ENCODE results near the gene SIAE. TPM values are rescaled to one million over a fixed set of nuclear protein-coding genes. Genes with fewer than 3 reads are reported as not detected.

SIAE gene
- total RNA-seq, 1 donor from 2014 or later: 9.6 TPM

DNA sequence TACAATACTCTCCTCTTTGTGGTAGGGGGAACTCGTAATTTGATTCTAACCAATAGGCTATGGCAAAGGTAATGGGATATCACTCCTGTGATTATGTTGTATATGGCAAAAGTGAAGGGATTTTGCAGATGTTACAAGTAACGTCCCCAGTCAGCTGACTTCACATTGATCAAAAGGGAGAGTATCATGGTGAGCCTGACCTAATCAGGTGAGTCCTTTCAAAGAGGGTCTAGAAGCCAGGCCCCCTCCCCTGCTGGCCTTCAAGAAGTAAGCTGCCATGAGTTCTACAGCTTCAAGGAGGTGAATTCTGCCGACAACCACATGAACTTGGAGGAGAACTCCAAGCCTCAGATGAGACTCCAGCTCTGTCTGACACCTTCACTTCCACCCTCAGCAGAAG, 30.9 kb downstream of the SIAE start:
- Mint-ChIP-seq H3K4me3 (ENCODE audit: unreplicated experiment) (no peak overlapping the region), H3K9me3 (ENCODE audit: low read depth) (no peaks in the 10 kb centered on the region), H3K36me3 (ENCODE audit: low read depth) (no peaks in the 10 kb centered on the region), H3K27ac (ENCODE audit: unreplicated experiment) (peak overlapping the region; percentile 99), H3K4me1 (ENCODE audit: low read depth) (peaks cover 22% of the 10 kb centered on the region), H3K27me3 (ENCODE audit: low read depth) (no peaks in the 10 kb centered on the region)
- no peak for DNase-seq (ENCODE audit: low spot score)
- TF ChIP-seq, protein P1, sequence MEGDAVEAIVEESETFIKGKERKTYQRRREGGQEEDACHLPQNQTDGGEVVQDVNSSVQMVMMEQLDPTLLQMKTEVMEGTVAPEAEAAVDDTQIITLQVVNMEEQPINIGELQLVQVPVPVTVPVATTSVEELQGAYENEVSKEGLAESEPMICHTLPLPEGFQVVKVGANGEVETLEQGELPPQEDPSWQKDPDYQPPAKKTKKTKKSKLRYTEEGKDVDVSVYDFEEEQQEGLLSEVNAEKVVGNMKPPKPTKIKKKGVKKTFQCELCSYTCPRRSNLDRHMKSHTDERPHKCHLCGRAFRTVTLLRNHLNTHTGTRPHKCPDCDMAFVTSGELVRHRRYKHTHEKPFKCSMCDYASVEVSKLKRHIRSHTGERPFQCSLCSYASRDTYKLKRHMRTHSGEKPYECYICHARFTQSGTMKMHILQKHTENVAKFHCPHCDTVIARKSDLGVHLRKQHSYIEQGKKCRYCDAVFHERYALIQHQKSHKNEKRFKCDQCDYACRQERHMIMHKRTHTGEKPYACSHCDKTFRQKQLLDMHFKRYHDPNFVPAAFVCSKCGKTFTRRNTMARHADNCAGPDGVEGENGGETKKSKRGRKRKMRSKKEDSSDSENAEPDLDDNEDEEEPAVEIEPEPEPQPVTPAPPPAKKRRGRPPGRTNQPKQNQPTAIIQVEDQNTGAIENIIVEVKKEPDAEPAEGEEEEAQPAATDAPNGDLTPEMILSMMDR (IDR thresholded peaks at IDR 0.05): no peak

DNA sequence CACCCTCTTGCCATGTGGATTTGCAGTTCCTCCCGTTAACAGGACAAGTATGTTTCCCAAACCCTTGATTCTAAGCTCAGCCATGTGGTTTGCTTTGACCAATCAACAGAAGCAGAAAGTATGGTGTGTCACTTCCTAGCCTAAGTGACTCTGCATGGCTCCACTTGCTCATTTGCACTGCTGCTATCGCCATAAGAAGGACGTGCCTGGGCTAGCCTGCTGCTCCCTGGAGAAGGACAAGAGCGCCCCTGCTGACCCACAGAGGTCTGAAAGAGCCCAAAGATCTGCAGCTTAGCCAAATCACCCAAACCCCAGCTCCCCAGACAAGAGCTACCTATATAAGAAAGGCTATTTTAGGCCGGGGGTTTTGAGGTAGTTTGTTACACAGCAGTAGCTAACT, 32.9 kb downstream of the SIAE start:
- Mint-ChIP-seq H3K27me3 (ENCODE audit: low read depth) (no peaks in the 10 kb centered on the region), H3K36me3 (ENCODE audit: low read depth) (peaks cover 11% of the 10 kb centered on the region), H3K4me1 (ENCODE audit: low read depth) (peaks cover 22% of the 10 kb centered on the region), H3K4me3 (ENCODE audit: unreplicated experiment) (no peak overlapping the region), H3K27ac (ENCODE audit: unreplicated experiment) (no peak overlapping the region), H3K9me3 (ENCODE audit: low read depth) (no peaks in the 10 kb centered on the region)
- TF ChIP-seq, protein P1 (IDR thresholded peaks at IDR 0.05): no peak
- no peak for DNase-seq (ENCODE audit: low spot score)

DNA sequence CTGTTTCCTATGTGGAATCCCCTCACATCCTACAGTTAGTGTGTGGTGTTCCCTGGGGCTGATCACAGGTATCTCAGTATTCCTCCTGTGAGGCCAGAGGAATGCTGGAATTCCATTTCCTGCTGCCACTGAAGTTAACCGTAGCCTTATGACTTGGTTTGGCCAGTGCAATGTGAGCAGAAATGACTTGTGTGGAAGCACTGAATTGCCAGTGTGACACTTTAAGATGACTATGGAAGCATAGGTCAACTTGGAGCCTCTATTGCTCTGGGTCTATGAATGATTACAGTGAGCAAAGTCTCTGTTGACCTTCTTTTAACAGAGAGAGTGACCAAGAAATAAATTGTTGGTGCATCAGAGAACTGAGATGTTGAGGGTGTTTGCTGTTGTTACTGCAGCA, 34.4 kb downstream of the SIAE start:
- DNase-seq (ENCODE audit: low spot score): no peak
- Mint-ChIP-seq H3K4me1 (ENCODE audit: low read depth) (peaks cover 14% of the 10 kb centered on the region), H3K27me3 (ENCODE audit: low read depth) (no peaks in the 10 kb centered on the region), H3K9me3 (ENCODE audit: low read depth) (no peaks in the 10 kb centered on the region), H3K4me3 (ENCODE audit: unreplicated experiment) (no peak overlapping the region), H3K27ac (ENCODE audit: unreplicated experiment) (no peak overlapping the region), H3K36me3 (ENCODE audit: low read depth) (peaks cover 11% of the 10 kb centered on the region)
- TF ChIP-seq, protein P1 (IDR thresholded peaks at IDR 0.05): no peak

DNA sequence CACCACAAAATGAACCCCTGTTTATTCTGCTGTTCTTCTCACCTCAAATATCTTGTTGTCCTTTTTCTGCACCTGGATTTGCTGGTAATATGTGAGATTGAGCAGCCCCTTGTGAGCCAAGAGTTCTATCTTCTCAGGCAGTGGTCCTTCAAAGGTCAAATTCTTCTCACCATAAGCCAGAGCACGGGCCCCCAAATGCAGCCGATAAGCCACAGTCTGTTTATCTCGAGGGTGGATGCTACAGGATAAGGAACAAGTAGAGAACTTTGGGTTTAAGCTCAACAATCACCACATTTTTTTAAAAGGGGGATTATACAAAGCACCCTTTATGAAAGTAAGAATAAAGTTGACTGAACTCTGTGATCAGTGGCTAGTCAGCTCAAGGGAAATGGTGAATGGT, 35.0 kb downstream of the SIAE start:
- TF ChIP-seq, protein P1 (IDR thresholded peaks at IDR 0.05): no peak
- no peak overlapping the region for H3K4me3 Mint-ChIP-seq (ENCODE audit: unreplicated experiment)
- no peak for DNase-seq (ENCODE audit: low spot score)
- no peaks in the 10 kb centered on the region for H3K9me3 Mint-ChIP-seq (ENCODE audit: low read depth)
- no peak overlapping the region for H3K27ac Mint-ChIP-seq (ENCODE audit: unreplicated experiment)
- peaks cover 12% of the 10 kb centered on the region for H3K36me3 Mint-ChIP-seq (ENCODE audit: low read depth)
- peaks cover 8% of the 10 kb centered on the region for H3K4me1 Mint-ChIP-seq (ENCODE audit: low read depth)
- no peaks in the 10 kb centered on the region for H3K27me3 Mint-ChIP-seq (ENCODE audit: low read depth)

DNA sequence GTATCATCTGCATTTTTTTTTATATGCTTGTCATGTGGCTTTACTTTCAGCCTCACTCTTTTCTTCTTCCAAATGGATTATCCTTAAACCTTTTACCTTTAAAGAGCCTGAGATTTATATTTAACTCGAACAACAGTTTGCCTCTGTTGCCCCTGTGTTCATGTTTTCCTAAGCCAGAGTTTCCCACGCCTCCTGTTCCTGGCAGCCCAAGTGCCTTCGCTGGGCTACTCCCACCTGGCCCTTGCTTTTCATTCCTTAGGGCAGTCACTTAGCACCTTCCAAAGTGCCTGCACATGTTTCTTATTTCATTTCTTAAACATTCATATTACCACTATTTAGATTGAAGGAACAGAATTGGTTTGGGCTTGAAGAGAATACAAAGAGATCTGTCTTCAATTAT, 37.6 kb downstream of the SIAE start:
- no peaks in the 10 kb centered on the region for H3K4me1 Mint-ChIP-seq (ENCODE audit: low read depth)
- no peak overlapping the region for H3K4me3 Mint-ChIP-seq (ENCODE audit: unreplicated experiment)
- no peaks in the 10 kb centered on the region for H3K27me3 Mint-ChIP-seq (ENCODE audit: low read depth)
- DNase-seq (ENCODE audit: low spot score): no peak
- TF ChIP-seq, protein P1 (IDR thresholded peaks at IDR 0.05): no peak
- peaks cover 29% of the 10 kb centered on the region for H3K36me3 Mint-ChIP-seq (ENCODE audit: low read depth)
- no peak overlapping the region for H3K27ac Mint-ChIP-seq (ENCODE audit: unreplicated experiment)
- no peaks in the 10 kb centered on the region for H3K9me3 Mint-ChIP-seq (ENCODE audit: low read depth)
